ENCODE data around the gene CEP152.
"Not testable (repeated sequence)": the region's sequence is repeated elsewhere in the genome, so short reads cannot be mapped to it uniquely, and the experiment has no call there.

Gene CEP152

GRCh38 chr15:48796930-48797329 lies 13.9 kb downstream of the CEP152 start:
- no peak overlapping the region; the same call in 1 of the 2 replicates for H3K4me3 ChIP-seq (ENCODE audit: low read depth, low read length)
- no peak for TF ChIP-seq CTCF (IDR thresholded peaks at IDR 0.05; ENCODE audit: low read depth, low read length)

- no peak overlapping the region; the same call in 1 of the 2 replicates for H3K4me3 ChIP-seq (ENCODE audit: low read depth, low read length)
- no peak for TF ChIP-seq CTCF (IDR thresholded peaks at IDR 0.05; ENCODE audit: low read depth, low read length)
These were observed 14.3 kb downstream of the CEP152 start for GRCh38 chr15:48796521-48796920.

DNA sequence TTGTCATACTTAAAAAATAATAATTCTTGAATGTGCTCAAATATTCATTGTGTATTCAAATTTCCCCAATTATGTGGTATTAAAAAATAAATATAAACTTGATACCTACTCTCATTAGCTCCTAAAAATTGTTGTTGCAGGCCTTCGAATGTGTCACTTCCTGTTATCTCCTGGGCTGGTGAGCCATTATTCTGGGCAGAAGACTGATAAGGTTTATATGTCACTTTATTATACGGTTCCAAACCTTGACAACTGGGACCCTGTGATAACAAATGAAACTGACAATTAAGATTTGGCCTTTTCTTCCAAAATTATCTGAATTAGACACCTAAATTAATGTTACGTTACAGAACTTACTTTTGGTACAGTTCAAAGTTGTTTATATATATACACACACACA lies 15.0 kb downstream of the CEP152 start:
- no peak overlapping the region for H3K4me3 ChIP-seq (ENCODE audit: low read depth, low read length)
- no peak for TF ChIP-seq CTCF (IDR thresholded peaks at IDR 0.05; ENCODE audit: low read depth, low read length)

DNA sequence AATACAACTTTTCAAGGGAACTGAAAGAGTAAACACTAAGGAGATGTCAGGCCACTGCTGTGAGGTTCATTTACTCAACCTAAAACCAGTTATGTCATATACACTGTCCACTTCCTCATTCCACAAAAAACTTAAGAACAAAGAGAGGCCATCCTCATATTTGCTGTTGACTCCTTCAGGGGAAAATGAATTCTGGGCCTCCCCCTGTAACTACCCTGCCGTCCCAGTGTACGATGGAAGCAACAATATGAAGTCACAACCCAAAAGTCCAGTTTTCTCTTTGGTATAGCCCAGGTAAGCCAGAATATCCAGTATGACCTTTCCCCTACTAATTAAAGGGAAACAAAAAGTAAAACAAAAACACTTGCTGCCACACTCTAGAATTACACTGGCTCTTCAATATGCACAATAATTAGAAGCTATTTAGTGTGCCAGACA lies 16.2 kb downstream of the CEP152 start:
- TF ChIP-seq CTCF (IDR thresholded peaks at IDR 0.05; ENCODE audit: low read depth, low read length) = no peak
- H3K4me3 ChIP-seq (ENCODE audit: low read depth, low read length) = no peak overlapping the region

GRCh38 chr15:48792408-48792807 lies 18.5 kb downstream of the CEP152 start:
- no peak for TF ChIP-seq CTCF (IDR thresholded peaks at IDR 0.05; ENCODE audit: low read depth, low read length)

DNA sequence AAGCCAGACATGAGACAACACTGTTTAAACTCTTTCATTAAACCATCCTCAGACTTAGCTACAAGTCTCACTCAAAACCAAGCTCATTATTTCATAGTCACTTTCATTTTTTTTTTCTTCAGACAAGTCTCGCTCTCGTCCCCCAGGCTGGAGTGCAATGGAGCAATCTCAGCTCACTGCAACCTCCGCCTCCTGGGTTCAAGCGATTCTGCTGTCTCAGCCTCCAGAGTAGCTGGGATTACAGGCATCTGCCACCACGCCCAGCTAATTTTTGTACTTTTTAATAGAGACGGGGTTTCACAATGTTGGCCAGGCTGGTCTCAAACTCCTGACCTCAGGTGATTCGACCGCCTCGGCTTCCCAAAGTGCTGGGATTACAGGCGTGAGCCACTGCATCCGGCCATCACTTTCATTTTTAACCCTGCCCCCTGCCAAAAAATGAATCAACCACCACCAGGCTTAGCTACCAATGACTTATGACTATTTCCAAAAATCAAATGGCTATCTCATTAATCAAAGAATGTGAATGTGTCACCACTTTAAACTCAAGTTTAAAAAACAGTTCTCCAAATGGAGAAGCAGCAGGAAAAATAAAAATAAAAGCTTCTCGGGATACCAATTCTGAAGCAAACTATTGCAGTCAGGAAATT lies 20.3 kb downstream of the CEP152 start:
- H3K4me3 ChIP-seq (ENCODE audit: low read depth, low read length) = not testable (repeated sequence)

More at GRCh38 chr15:48792408-48792807, 18.5 kb downstream of the CEP152 start:
- no peak overlapping the region for H3K4me3 ChIP-seq (ENCODE audit: low read depth, low read length)

- no peak overlapping the region for H3K4me3 ChIP-seq (ENCODE audit: low read depth, low read length)
- no peak for TF ChIP-seq CTCF (IDR thresholded peaks at IDR 0.05; ENCODE audit: low read depth, low read length)
These were observed 25.2 kb downstream of the CEP152 start for GRCh38 chr15:48785712-48786111.

GRCh38 chr15:48785195-48785594 lies 25.7 kb downstream of the CEP152 start:
- no peak overlapping the region for H3K4me3 ChIP-seq (ENCODE audit: low read depth, low read length)
- TF ChIP-seq CTCF (IDR thresholded peaks at IDR 0.05; ENCODE audit: low read depth, low read length) = no peak

Data from WI38 (cell line).